Prostate gland (tissue), 2 donors: Measurements from ENCODE around the gene THSD4.

Source experiments
- POLR2A ChIP-seq: fragments of 450-650 bp; IDR thresholded peaks from one replicate; pipeline ENCODE4 v1.6.1; 2016; ENCODE audit warnings: antibody characterized with exemption, mild to moderate bottlenecking
- POLR2AphosphoS5 ChIP-seq: sonication (generic); formaldehyde crosslinking; IDR thresholded peaks from one replicate; pipeline ENCODE4 v1.6.1; 2017; ENCODE audit warnings: antibody characterized with exemption
- TF ChIP-seq, protein P1 (sequence below), 4 experiments: fragments of 200-600 bp in 2 of 4; fragments of 450-650 bp in 2 of 4; sonication (generic) in 2 of 4; IDR thresholded peaks; 1 replicate in 3 of 4; 2 replicates in 1 of 4; pipeline ENCODE4 v1.5.1; 2016 to 2019; ENCODE audit warnings: antibody characterized with exemption in 4 of 4, mild to moderate bottlenecking in 2 of 4, moderate library complexity in 2 of 4

DNA sequence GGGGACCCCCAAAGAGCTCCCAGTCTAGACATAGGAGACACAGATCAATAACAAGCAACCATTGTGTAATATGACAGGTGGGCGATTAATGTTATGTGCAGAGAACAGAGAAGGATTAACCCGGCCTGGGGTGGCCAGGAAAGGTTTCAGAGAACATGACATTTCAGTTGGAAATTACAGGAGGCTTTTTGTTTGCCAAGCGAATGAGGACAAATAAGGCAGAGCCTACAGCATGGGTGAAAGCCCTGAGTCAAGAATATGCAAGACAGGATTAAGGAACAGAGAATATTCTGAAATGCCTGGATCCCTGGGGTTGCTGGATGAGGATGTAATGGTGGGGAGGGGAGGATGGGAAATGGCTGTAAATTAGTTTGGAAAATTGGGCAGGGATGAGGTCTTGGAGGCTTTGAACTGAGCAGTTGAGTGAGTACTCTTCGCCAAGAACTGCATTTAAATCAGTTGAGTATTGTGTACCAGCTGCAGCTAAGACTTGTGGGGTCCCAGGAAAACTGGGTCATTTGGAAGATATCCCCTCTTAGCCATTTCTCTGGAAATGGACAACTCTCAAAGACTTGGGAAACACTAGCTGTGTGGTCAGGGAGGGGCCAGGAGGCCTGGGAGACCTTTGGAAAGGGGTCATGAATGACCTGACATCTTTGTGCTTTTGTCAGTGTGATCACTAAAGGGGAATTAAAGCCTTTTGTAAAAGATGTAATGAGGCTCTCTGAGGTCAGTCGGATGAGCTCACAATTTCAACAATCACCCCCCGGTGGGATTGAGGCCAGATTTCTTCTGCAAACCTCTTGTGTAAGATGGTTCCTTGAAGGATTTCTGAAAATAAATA, 496.5 kb downstream of the THSD4 start:
- TF ChIP-seq POLR2A (no peak), POLR2AphosphoS5 (no peak)
- TF ChIP-seq, protein P1, sequence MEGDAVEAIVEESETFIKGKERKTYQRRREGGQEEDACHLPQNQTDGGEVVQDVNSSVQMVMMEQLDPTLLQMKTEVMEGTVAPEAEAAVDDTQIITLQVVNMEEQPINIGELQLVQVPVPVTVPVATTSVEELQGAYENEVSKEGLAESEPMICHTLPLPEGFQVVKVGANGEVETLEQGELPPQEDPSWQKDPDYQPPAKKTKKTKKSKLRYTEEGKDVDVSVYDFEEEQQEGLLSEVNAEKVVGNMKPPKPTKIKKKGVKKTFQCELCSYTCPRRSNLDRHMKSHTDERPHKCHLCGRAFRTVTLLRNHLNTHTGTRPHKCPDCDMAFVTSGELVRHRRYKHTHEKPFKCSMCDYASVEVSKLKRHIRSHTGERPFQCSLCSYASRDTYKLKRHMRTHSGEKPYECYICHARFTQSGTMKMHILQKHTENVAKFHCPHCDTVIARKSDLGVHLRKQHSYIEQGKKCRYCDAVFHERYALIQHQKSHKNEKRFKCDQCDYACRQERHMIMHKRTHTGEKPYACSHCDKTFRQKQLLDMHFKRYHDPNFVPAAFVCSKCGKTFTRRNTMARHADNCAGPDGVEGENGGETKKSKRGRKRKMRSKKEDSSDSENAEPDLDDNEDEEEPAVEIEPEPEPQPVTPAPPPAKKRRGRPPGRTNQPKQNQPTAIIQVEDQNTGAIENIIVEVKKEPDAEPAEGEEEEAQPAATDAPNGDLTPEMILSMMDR (IDR thresholded peaks at IDR 0.05), result no peak
